Activated CD8-positive, alpha-beta memory T cell treated with anti-CD3 and anti-CD28 coated beads for 4 hours (primary cell): Measurements from ENCODE around the gene ASPM.

Experiments used
- DNase-seq, 2 donors: peaks; one replicate each; pipeline ENCODE4 v3.0.0-alpha.2; 2020; ENCODE audit warnings: low read depth in 2 of 2

ASPM gene

GRCh38 chr1:197146101-197147095, at the start of gene ASPM:
TSS of gene ASPM (minus strand) at chr1:197146669. CDS start at chr1:197146437, 232 bp downstream.
- peak; percentile 81 to 92 for DNase-seq

- no peak for DNase-seq
These were observed 48.6 kb upstream of the ASPM start for GRCh38 chr1:197195100-197195499.

- no peak for DNase-seq
These were observed 37.7 kb upstream of the ASPM start for GRCh38 chr1:197184190-197184589.

GRCh38 chr1:197183195-197183748, 36.8 kb upstream of the ASPM start:
- DNase-seq: no peak

- no peak for DNase-seq
These were observed 36.2 kb upstream of the ASPM start for GRCh38 chr1:197182716-197183115.

GRCh38 chr1:197181982-197182381, 35.5 kb upstream of the ASPM start:
- no peak for DNase-seq

GRCh38 chr1:197180252-197180878, 33.9 kb upstream of the ASPM start:
- no peak for DNase-seq

- no peak for DNase-seq
These were observed 32.5 kb upstream of the ASPM start for GRCh38 chr1:197178998-197179397.

- no peak for DNase-seq
These were observed 28.3 kb upstream of the ASPM start for GRCh38 chr1:197174818-197175217.

GRCh38 chr1:197173571-197174507, 27.4 kb upstream of the ASPM start:
- no peak for DNase-seq

DNA sequence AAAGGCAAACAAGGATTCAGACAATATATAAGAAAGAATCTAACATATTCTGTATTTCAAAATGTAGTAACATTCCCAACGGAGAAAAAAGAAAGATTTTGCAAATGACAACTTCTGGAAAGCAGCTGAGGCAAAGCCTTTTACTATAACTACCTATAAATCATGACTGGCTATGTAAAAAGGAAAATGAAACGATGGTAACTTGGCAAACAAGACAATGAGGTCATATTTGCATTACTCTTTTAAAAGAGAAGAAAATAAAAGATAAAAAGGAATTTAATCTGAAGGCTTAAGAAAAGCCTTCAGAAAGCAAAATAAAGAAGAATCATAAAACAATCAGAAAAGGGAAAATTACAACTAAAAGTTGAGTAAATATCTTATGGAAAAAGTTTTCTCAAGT, 25.1 kb upstream of the ASPM start:
- DNase-seq: no peak

DNA sequence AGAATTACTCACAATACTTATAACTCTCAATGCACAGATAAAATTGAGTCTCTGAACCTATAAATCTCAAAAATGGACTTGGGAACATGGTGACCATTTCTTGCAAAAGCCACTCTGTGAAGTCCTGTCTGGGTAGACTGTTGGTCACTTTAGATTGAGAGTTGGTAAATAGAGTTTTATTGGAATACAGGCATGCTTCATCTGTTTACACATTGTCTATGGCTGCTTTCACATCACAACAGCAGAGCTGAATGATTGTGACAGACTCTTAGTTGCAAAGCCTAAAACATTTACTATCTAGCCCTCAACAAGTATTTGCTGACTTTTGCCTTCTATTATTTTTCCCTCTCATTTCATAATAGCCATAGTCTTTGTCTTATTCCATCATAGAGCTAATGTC, 24.1 kb upstream of the ASPM start:
- DNase-seq: no peak

GRCh38 chr1:197159461-197159860, 13.0 kb upstream of the ASPM start:
- no peak for DNase-seq

GRCh38 chr1:197156692-197157091, 10.2 kb upstream of the ASPM start:
- DNase-seq: no peak

- DNase-seq: no peak
These were observed 6.2 kb upstream of the ASPM start for GRCh38 chr1:197152662-197153061.

GRCh38 chr1:197151185-197151584, 4.7 kb upstream of the ASPM start:
- DNase-seq: no peak

DNA sequence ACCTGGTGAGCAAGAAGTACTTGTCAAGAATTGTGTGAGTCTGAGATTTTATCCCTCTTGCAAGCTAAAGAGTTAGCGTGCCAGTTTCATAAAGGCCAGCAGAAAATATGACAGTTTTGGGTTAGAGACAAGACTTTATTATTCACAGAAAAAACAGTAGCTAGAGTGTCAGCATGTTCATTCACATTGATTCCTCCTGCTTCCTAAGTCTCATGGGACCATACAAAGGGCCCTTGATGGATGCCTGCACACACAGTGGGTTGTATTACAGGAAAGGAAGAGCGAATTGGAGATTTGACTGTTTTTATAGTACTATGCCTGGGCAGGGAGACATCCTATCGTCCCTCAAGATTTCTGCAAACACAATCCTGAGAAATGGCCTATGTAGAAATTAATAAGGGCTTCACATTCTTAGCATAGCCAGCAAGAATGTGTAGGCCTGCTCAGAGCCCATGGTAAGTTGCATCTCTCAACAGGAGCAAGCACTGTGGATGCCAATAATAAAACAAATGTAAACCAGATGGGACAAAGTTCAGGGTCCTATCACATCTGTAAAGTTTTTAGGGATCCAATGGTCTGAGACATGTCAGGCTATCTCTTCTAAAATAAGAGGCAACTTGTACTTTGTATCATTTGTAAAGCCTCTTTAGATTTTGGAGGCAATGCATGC, 4.0 kb upstream of the ASPM start:
- no peak for DNase-seq

GRCh38 chr1:197149340-197149739, 2.9 kb upstream of the ASPM start:
- DNase-seq: no peak

GRCh38 chr1:197145446-197146024, 934 bp downstream of the ASPM start:
- DNase-seq: no peak

GRCh38 chr1:197144570-197145325, 1.7 kb downstream of the ASPM start:
- DNase-seq: no peak
